Astrocyte (in vitro differentiated cells and primary cell): ENCODE results near the gene AGT.

Source experiments
- CTCF ChIP-seq: IDR thresholded peaks from 2 replicates; pipeline ENCODE4 v1.5.1; 2011; ENCODE audit warnings: low read depth, mild to moderate bottlenecking, inconsistent platforms, low read length, moderate library complexity; ENCODE audit not compliant: insufficient read depth
- EZH2 ChIP-seq: IDR thresholded peaks from 2 replicates; pipeline ENCODE4 v1.6.1; 2012; ENCODE audit warnings: mild to moderate bottlenecking, low read length, inconsistent platforms; ENCODE audit not compliant: insufficient read depth

- TF ChIP-seq EZH2 (no peak), CTCF (no peak)
Measured at GRCh38 chr1:230698130-230698529, 15.8 kb downstream of the AGT start.
